ENCODE results near the gene LRG1. TPM values are rescaled to one million over a fixed set of nuclear protein-coding genes. Genes with fewer than 3 reads are reported as not detected.

LRG1 gene
- total and polyA plus RNA-seq, 2 donors from 2014 or later = 2.2 to 26.4 TPM

GRCh38 chr19:4493104-4493928 is 46.5 kb downstream of the LRG1 start:
- no peak for DNase-seq
- peak overlapping the region in 1 of 3 donors; percentile 7 for H3K4me3 ChIP-seq (ENCODE audit: low read length in 3 of 3)
- H3K9ac ChIP-seq (ENCODE audit: low read length in 3 of 3) = no peak overlapping the region
- H3K27ac ChIP-seq (ENCODE audit: low read depth in 2 of 2, low read length in 2 of 2) = no peak overlapping the region
- intact Hi-C loops (cut with DNase I) = no loop called here
- FAIRE-seq = no peak
- H3K27me3 ChIP-seq (ENCODE audit: control insufficient read depth, insufficient read depth, low read length) = no peaks in the 10 kb centered on the region
- H3K4me1 ChIP-seq (ENCODE audit: control insufficient read depth in 2 of 3, insufficient read depth in 2 of 3, low read depth in 1 of 3, low read length in 3 of 3) = peaks cover 0 to 3% (median 0%) of the 10 kb centered on the region in 3 donors
- TF ChIP-seq CTCF (IDR thresholded peaks at IDR 0.05; ENCODE audit: borderline replicate concordance, extremely low read depth, insufficient read depth) = no peak
- peaks cover 7 to 30% (median 13%) of the 10 kb centered on the region in 3 donors for H3K36me3 ChIP-seq (ENCODE audit: control insufficient read depth in 2 of 3, insufficient read depth in 3 of 3, low read length in 3 of 3)
- peaks cover 0 to 3% (median 0%) of the 10 kb centered on the region in 3 donors for H3K9me3 ChIP-seq (ENCODE audit: control insufficient read depth in 2 of 3, insufficient read depth in 1 of 3, low read length in 3 of 3)

DNA sequence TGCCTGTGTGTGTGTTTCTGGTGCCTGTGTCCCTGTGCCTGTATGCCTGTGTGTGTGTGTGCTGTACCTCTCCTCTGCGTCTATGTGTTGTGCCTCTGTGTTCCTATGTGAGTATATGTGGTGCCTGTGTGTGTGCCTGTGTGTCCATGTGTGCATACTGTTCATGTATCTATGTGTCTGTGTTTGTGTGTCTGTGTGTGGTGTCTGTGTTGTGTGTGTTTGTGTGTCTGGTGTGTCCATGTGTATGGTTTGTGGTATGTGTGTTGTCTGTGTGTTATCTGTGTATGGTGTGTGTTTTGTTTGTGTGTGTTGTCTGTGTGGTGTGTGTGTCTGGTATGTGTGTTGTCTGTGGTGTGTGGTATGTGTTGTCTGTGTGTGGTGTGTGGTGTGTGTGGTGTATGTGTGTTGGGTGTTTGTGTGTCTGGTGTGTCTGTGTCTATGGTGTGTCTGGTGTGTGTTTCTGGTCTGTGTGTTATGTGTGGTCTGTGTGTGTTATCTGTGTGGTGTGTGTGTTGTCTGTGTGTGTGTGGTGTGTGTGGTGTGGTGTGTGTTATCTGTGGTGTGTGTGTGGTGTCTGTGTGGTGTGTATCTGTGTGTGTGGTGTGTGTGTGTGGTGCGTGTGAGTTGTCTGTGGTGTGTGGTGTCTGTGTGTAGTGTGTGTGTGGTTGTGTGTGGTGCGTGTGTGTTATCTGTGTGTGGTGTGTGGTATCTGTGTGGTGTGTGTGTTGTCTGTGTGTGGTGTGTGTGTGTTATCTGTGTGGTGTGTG is 47.3 kb downstream of the LRG1 start:
- Histone ChIP-seq H3K36me3 (ENCODE audit: control insufficient read depth in 2 of 3, insufficient read depth in 3 of 3, low read length in 3 of 3) (peaks cover 7 to 28% (median 13%) of the 10 kb centered on the region in 3 donors), H3K27ac (ENCODE audit: low read depth in 2 of 2, low read length in 2 of 2) (no peak overlapping the region), H3K4me3 (ENCODE audit: low read length in 3 of 3) (peak overlapping the region in 1 of 3 donors; percentile 7), H3K9ac (ENCODE audit: low read length in 3 of 3) (no peak overlapping the region), H3K4me1 (ENCODE audit: control insufficient read depth in 2 of 3, insufficient read depth in 2 of 3, low read depth in 1 of 3, low read length in 3 of 3) (peaks cover 0 to 3% (median 0%) of the 10 kb centered on the region in 3 donors), H3K27me3 (ENCODE audit: control insufficient read depth, insufficient read depth, low read length) (no peaks in the 10 kb centered on the region), H3K9me3 (ENCODE audit: control insufficient read depth in 2 of 3, insufficient read depth in 1 of 3, low read length in 3 of 3) (peaks cover 0 to 3% (median 0%) of the 10 kb centered on the region in 3 donors)
- DNase-seq (no peak), FAIRE-seq (no peak)
- intact Hi-C loops (cut with DNase I) = no loop called here
- no peak for TF ChIP-seq CTCF (IDR thresholded peaks at IDR 0.05; ENCODE audit: borderline replicate concordance, extremely low read depth, insufficient read depth)

DNA sequence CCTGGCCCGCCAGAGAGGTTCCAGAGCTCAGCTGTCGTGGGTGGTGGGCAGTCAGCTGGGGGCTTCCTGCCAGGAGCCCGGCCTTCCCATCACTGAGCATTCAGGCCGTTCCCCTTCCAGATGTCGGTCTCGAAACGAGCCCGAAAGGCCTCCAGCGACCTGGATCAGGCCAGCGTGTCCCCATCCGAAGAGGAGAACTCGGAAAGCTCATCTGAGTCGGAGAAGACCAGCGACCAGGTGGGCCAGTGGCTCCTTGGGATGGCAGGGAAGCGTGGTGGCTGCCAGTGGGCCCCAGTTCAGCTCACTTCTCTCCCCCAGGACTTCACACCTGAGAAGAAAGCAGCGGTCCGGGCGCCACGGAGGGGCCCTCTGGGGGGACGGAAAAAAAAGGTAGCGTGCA is 48.4 kb downstream of the LRG1 start:
- no peak for FAIRE-seq
- peaks cover 7 to 28% (median 13%) of the 10 kb centered on the region in 3 donors for H3K36me3 ChIP-seq (ENCODE audit: control insufficient read depth in 2 of 3, insufficient read depth in 3 of 3, low read length in 3 of 3)
- H3K4me3 ChIP-seq (ENCODE audit: low read length in 3 of 3) = no peak overlapping the region

More for the DNA sequence above, 48.4 kb downstream of the LRG1 start:
- H3K9me3 ChIP-seq (ENCODE audit: control insufficient read depth in 2 of 3, insufficient read depth in 1 of 3, low read length in 3 of 3) = peaks cover 0 to 3% (median 0%) of the 10 kb centered on the region in 3 donors
- H3K27me3 ChIP-seq (ENCODE audit: control insufficient read depth, insufficient read depth, low read length) = no peaks in the 10 kb centered on the region
- no peak for DNase-seq
- H3K4me1 ChIP-seq (ENCODE audit: control insufficient read depth in 2 of 3, insufficient read depth in 2 of 3, low read depth in 1 of 3, low read length in 3 of 3) = peaks cover 0 to 3% (median 0%) of the 10 kb centered on the region in 3 donors
- H3K9ac ChIP-seq (ENCODE audit: low read length in 3 of 3) = no peak overlapping the region
- H3K27ac ChIP-seq (ENCODE audit: low read depth in 2 of 2, low read length in 2 of 2) = no peak overlapping the region
- intact Hi-C loops (cut with DNase I) = no loop called here
- no peak for TF ChIP-seq CTCF (IDR thresholded peaks at IDR 0.05; ENCODE audit: borderline replicate concordance, extremely low read depth, insufficient read depth)

All from kidney (tissue), 14 donors.